Measurements from ENCODE around the gene ABTB2. TPM values are rescaled to one million over a fixed set of nuclear protein-coding genes. Genes with fewer than 3 reads are reported as not detected.

The ABTB2 gene
- polyA plus RNA-seq, 1 donor from 2014 or later = 0.68 TPM

DNA sequence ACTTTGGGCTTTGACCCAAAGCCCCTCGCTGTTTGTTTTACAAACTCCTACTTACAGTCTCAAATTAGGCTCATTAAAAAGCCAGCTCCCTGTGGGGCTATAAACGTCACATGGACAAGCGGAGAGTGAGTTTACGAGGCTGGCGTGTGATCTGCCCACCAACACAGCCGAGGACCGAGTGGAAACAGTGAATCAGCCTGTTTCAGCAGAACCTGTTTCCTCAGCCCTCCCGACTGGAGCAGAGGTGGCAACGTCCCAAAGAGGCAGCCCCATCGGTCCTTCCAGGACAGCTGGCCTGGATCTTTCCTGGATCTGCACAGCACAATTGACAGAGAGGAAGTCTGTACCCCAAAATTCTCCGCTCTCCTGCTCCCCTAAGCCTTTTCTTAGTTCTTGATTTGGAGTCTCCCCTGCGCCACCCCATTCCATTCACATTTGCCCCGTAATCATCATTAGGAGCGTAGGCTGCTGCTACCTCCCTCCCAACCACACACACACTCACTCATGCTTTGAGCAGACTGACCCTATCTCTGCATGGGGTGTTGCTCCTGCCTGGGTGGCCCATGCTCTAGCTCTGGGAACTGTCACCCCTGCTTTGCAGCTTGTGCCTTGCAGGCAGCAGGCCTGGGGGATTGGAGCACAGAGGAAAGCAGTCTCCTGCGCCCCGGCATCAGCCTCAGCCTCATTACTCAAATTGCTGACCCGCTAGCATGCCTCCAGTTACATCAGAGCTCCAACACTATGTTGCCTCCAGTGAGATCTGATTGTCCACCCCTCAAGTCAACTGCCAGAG, 134.6 kb downstream of the ABTB2 start:
- Histone ChIP-seq H3K9me3 (ENCODE audit: low read length) (no peaks in the 10 kb centered on the region), H3K9me2 (ENCODE audit: insufficient read depth, low read length) (no peaks in the 10 kb centered on the region), H3K79me2 (replicated peaks; ENCODE audit: insufficient read depth, low read length) (no peaks in the 10 kb centered on the region), H3F3A (ENCODE audit: insufficient read depth, low read length, poor library complexity, severe bottlenecking) (no peaks in the 10 kb centered on the region), H3K4me3 (ENCODE audit: low read length) (no peak overlapping the region), H3K36me3 (ENCODE audit: insufficient read depth, low read length) (no peaks in the 10 kb centered on the region), H3K9ac (ENCODE audit: low read length) (no peak overlapping the region), H3K27ac (ENCODE audit: low read length) (no peak overlapping the region), H3K4me2 (ENCODE audit: low read length) (no peak overlapping the region), H4K20me1 (ENCODE audit: insufficient read depth) (no peaks in the 10 kb centered on the region), H2AFZ (ENCODE audit: low read depth, low read length) (no peak overlapping the region), H3K27me3 (ENCODE audit: insufficient read depth, low read depth, low read length) (no peaks in the 10 kb centered on the region)
- TF ChIP-seq MXI1 (conservative IDR thresholded peaks at IDR 0.05; ENCODE audit: poor library complexity, severe bottlenecking) = no peak
- no peak for TF ChIP-seq CTCF (IDR thresholded peaks at IDR 0.05; ENCODE audit: poor library complexity, severe bottlenecking)
- TF ChIP-seq POLR2AphosphoS5 (IDR thresholded peaks at IDR 0.05) = no peak
- no peak for TF ChIP-seq SMC3 (conservative IDR thresholded peaks at IDR 0.05; ENCODE audit: poor library complexity)
- TF ChIP-seq TAF1 (IDR thresholded peaks at IDR 0.05; ENCODE audit: low read depth) = no peak
- TF ChIP-seq EZH2 (IDR thresholded peaks at IDR 0.05; ENCODE audit: borderline replicate concordance, insufficient read depth, low read length, poor library complexity, severe bottlenecking) = no peak
- TF ChIP-seq EP300 (conservative IDR thresholded peaks at IDR 0.05; ENCODE audit: poor library complexity, severe bottlenecking) = no peak
- TF ChIP-seq, protein P1, sequence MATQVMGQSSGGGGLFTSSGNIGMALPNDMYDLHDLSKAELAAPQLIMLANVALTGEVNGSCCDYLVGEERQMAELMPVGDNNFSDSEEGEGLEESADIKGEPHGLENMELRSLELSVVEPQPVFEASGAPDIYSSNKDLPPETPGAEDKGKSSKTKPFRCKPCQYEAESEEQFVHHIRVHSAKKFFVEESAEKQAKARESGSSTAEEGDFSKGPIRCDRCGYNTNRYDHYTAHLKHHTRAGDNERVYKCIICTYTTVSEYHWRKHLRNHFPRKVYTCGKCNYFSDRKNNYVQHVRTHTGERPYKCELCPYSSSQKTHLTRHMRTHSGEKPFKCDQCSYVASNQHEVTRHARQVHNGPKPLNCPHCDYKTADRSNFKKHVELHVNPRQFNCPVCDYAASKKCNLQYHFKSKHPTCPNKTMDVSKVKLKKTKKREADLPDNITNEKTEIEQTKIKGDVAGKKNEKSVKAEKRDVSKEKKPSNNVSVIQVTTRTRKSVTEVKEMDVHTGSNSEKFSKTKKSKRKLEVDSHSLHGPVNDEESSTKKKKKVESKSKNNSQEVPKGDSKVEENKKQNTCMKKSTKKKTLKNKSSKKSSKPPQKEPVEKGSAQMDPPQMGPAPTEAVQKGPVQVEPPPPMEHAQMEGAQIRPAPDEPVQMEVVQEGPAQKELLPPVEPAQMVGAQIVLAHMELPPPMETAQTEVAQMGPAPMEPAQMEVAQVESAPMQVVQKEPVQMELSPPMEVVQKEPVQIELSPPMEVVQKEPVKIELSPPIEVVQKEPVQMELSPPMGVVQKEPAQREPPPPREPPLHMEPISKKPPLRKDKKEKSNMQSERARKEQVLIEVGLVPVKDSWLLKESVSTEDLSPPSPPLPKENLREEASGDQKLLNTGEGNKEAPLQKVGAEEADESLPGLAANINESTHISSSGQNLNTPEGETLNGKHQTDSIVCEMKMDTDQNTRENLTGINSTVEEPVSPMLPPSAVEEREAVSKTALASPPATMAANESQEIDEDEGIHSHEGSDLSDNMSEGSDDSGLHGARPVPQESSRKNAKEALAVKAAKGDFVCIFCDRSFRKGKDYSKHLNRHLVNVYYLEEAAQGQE (IDR thresholded peaks at IDR 0.05; ENCODE audit: borderline replicate concordance) = no peak
- TF ChIP-seq RAD21 (conservative IDR thresholded peaks at IDR 0.05) = no peak

DNA sequence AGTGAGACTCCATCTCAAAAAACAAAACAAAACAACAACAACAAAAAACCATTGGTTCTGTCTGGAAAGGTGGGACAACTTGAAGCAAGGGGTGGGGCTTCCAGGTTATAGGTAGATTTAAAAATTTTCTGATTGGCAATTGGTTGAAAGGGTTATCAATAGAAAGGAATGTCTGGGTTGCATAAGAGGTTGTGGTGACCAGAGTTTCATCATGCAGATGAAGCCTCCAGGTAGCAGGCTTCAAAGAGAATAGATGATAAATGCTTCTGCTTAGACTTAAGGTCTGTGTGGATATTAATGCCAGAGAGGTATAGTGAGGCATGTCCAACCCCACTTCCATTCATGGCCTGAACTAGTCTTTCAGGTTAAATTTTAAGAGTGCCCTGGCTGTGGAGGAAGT, 135.8 kb downstream of the ABTB2 start:
- no peak overlapping the region for H3K27ac ChIP-seq (ENCODE audit: low read length)

More for the DNA sequence above, 135.8 kb downstream of the ABTB2 start:
- no peak overlapping the region for H2AFZ ChIP-seq (ENCODE audit: low read depth, low read length)
- no peak overlapping the region for H3K4me3 ChIP-seq (ENCODE audit: low read length)
- no peak overlapping the region for H3K4me2 ChIP-seq (ENCODE audit: low read length)
- no peaks in the 10 kb centered on the region for H3K36me3 ChIP-seq (ENCODE audit: insufficient read depth, low read length)
- H3K27me3 ChIP-seq (ENCODE audit: insufficient read depth, low read depth, low read length) = no peaks in the 10 kb centered on the region
- no peaks in the 10 kb centered on the region for H3F3A ChIP-seq (ENCODE audit: insufficient read depth, low read length, poor library complexity, severe bottlenecking)
- H4K20me1 ChIP-seq (ENCODE audit: insufficient read depth) = no peaks in the 10 kb centered on the region
- H3K9me3 ChIP-seq (ENCODE audit: low read length) = no peaks in the 10 kb centered on the region
- no peaks in the 10 kb centered on the region for H3K79me2 ChIP-seq (replicated peaks; ENCODE audit: insufficient read depth, low read length)
- TF ChIP-seq RAD21 (conservative IDR thresholded peaks at IDR 0.05) = no peak
- TF ChIP-seq, protein P1 (IDR thresholded peaks at IDR 0.05; ENCODE audit: borderline replicate concordance) = no peak
- TF ChIP-seq EP300 (conservative IDR thresholded peaks at IDR 0.05; ENCODE audit: poor library complexity, severe bottlenecking) = no peak
- TF ChIP-seq POLR2AphosphoS5 (IDR thresholded peaks at IDR 0.05) = no peak
- TF ChIP-seq CTCF (IDR thresholded peaks at IDR 0.05; ENCODE audit: poor library complexity, severe bottlenecking) = no peak
- TF ChIP-seq TAF1 (IDR thresholded peaks at IDR 0.05; ENCODE audit: low read depth) = no peak
- TF ChIP-seq SMC3 (conservative IDR thresholded peaks at IDR 0.05; ENCODE audit: poor library complexity) = no peak
- no peak for TF ChIP-seq MXI1 (conservative IDR thresholded peaks at IDR 0.05; ENCODE audit: poor library complexity, severe bottlenecking)
- no peak for TF ChIP-seq EZH2 (IDR thresholded peaks at IDR 0.05; ENCODE audit: borderline replicate concordance, insufficient read depth, low read length, poor library complexity, severe bottlenecking)
- no peak overlapping the region for H3K9ac ChIP-seq (ENCODE audit: low read length)
- no peaks in the 10 kb centered on the region for H3K9me2 ChIP-seq (ENCODE audit: insufficient read depth, low read length)

Measured in neural cell (in vitro differentiated cells).